ENCODE data around the gene ZSCAN21.

The ZSCAN21 gene

GRCh38 chr7:100027197-100027596, 22.4 kb upstream of the ZSCAN21 start:
- no peak for DNase-seq (ENCODE audit: low read depth)

- no peak for DNase-seq (ENCODE audit: low read depth)
These were observed 20.0 kb upstream of the ZSCAN21 start for GRCh38 chr7:100029596-100029995.

- DNase-seq (ENCODE audit: low read depth), result no peak
These were observed 16.0 kb upstream of the ZSCAN21 start for GRCh38 chr7:100033526-100033925.

DNA sequence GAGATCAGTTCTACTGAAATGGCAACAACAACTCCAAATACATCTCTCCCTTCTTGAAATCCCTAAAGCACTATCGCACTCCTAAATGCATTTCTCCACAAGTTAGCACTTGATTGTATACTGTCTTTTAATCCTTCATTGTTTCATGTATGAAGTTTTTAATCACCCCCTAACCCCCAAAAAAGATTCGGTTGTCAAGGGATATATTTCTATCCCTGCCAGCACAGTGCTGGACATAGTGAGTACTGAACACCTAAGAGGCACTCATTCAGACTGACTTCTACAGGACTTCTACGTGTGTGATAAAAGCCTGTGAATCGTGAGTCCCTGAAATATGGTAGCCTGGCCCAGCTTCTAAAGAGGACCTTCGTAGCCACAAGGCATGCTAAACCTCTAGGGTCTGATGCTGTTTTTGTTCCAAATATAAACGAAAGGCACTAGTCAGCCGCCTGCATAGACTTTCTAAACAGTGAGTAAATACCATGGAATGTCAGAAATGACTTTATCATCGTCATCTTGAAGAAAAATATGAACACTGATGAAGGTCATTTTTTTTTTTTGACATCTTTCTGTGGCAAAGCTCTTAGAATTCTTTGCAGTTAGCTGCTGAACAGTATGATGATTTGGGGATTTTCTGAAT, 14.6 kb upstream of the ZSCAN21 start:
- DNase-seq (ENCODE audit: low read depth), result no peak

DNA sequence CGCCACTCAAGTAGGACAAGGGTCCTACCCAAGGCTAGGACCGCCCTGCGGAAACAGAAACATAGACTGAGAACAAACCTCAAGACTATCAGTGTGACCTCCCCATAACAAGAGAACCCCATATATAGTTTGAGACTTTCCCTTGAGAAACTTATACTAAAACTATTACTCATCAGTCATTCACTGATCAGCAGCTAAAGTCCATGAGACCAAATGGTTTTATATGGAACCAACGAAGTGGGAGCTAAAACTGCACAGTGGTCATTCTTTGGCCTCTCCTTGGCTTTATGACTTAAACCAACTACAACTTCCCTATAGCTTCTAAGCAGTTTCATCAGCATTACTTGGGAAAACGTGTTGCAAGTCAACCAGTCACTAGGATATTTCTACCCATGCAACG, 13.7 kb upstream of the ZSCAN21 start:
- DNase-seq (ENCODE audit: low read depth), result no peak

- no peak for DNase-seq (ENCODE audit: low read depth)
These were observed 11.2 kb upstream of the ZSCAN21 start for GRCh38 chr7:100038326-100038725.

DNA sequence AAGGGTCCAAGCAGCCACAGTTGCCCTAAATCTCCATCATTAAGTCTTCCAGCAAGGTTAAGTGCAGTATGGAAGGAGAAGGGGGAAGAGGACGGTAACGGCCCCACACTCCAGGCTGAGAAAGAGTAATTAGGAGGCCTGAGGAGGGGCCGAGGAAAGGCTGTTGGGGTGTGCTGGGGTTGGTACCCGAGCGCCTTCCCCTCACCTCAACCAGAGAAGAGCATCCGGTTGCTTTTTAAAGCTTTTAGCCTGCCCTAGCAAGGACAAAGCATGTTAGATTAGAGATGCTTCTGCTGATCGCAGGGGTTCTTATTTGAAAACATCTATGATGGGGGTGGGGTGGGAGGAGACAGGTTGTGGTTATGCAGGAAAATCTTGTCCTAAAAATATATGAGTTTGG, 9.0 kb upstream of the ZSCAN21 start:
- DNase-seq (ENCODE audit: low read depth), result no peak

GRCh38 chr7:100044718-100045117, 4.9 kb upstream of the ZSCAN21 start:
- DNase-seq (ENCODE audit: low read depth), result no peak

GRCh38 chr7:100048680-100049079, 894 bp upstream of the ZSCAN21 start:
- DNase-seq (ENCODE audit: low read depth), result no peak

- no peak for DNase-seq (ENCODE audit: low read depth)
These were observed 2.0 kb downstream of the ZSCAN21 start for GRCh38 chr7:100051611-100052010.

DNA sequence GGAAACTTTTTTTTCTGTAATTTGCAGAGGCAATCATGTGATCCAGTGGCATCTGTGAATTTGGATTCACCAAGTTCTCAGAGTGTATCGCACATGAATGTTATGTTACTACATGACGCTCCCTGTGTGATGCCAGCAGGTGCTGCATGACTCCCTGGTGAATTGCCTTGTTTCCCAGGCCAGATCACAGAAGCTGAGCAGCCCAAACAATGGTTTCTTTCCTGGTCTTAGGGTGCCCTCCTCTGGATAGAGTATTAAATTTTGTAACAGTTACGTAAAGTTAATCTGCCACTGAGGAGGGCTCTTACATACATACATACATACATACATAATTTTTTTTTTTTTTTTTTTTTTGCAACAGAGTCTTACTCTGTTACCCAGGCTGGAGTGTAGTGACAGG, 3.6 kb downstream of the ZSCAN21 start:
- DNase-seq (ENCODE audit: low read depth), result no peak

DNA sequence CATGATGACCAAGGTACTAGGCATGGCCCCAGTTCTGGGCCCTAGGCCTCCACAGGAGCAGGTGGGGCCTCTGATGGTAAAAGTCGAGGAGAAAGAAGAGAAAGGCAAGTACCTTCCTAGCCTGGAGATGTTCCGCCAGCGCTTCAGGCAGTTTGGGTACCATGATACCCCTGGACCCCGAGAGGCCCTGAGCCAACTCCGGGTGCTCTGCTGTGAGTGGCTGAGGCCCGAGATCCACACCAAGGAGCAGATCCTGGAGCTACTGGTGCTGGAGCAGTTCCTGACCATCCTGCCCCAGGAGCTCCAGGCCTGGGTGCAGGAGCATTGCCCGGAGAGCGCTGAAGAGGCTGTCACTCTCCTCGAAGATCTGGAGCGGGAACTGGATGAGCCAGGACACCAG, 7.4 kb downstream of the ZSCAN21 start:
- no peak for DNase-seq (ENCODE audit: low read depth)

DNA sequence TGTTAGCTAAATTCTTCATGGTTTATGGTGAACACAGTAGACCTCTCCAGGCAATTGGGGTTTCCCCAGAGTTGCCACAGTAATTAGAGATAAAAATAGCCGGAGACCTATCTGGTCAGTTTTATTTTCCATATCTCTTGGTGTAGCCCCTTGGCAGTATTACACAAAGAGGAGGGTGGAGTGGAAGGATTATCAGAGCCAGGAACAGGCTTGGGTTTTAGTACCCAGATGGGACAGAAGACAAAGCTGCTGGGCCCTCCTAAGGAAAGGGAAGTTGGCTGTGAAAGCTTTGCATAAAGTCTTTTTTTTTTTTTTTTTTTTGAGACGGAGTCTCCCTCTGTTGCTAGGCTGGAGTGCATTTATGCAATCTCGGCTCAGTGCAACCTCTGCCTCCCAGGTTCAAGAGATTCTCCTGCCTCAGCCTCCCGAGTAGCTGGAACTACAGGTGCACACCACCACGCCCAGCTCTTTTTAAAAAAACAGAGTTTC, 9.7 kb downstream of the ZSCAN21 start:
- no peak for DNase-seq (ENCODE audit: low read depth)

DNA sequence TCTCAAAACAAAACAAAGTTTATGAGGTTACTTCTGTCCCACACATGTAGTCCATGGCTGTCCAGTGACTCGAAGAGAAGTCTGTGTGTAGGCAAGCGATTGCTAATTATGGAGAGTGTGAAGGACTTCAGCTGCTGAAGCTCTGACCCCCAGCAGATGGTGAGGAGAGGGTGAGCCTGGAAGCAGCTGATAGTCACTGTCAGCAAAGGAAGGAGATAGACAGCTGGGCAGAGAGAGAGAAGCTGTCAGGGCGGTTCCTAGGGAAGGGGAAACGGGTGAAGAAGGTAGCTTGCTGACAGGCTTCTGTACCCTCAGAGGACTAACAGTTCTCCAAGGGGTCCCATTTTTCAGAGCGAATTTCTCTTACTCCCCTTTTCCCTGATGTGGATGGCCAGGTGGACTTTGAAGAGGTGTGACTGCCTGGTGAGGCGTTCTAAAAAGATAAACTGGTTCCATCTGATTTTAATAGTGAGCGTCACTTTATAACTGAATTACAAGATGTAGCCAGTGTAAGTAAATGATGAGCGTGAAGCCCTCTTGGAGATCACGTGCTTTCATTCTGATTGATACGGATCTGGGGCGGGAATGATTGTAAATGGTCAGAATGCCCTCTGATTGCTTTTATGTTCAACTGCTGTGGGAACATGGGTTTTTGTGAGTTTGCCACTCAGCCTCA, 12.1 kb downstream of the ZSCAN21 start:
- DNase-seq (ENCODE audit: low read depth), result no peak

DNA sequence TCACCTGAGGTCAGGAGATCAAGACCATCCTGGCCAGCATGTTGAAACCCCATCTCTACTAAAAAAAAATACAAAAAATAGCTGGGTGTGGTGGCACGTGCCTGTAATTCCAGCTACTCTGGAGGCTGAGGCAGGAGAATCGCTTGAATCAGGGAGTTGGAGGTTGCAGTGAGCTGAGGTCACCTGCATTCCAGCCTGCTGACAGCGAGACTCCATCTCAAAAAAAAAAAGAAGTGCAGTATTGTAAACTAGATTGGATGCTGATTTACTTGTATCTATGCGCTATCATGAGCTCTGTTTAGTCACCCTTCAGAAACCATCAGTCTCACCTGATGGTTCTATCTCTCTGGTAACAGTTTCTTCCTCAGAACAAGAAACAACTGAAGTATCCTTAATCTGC, 13.8 kb downstream of the ZSCAN21 start:
- DNase-seq (ENCODE audit: low read depth), result no peak

DNA sequence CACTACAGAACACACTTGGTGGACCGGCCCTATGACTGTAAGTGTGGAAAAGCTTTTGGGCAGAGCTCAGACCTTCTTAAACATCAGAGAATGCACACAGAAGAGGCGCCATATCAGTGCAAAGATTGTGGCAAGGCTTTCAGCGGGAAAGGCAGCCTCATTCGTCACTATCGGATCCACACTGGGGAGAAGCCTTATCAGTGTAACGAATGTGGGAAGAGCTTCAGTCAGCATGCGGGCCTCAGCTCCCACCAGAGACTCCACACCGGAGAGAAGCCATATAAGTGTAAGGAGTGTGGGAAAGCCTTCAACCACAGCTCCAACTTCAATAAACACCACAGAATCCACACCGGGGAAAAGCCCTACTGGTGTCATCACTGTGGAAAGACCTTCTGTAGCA, 14.6 kb downstream of the ZSCAN21 start:
- DNase-seq (ENCODE audit: low read depth), result no peak

GRCh38 chr7:100065452-100066186, 16.0 kb downstream of the ZSCAN21 start:
- DNase-seq (ENCODE audit: low read depth), result no peak

DNA sequence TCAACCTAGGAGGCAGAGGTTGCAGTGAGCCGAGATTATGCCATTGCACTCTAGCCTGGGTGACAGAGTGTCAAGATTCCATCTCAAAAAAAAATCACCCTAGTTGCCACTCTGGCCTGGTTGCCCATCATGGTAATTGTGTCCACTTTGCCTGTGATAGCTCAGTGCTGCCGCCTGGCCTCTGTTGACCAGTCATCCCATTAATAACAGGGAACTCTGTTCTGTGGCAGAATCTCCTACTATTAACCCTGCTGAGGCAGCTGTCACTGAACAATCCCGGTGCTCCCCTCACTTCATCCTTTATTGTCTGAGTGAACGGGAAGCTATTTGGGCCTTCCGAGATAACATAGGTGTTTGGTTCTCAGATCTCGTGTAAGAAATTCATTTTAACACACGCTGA, 17.4 kb downstream of the ZSCAN21 start:
- DNase-seq (ENCODE audit: low read depth), result no peak

DNA sequence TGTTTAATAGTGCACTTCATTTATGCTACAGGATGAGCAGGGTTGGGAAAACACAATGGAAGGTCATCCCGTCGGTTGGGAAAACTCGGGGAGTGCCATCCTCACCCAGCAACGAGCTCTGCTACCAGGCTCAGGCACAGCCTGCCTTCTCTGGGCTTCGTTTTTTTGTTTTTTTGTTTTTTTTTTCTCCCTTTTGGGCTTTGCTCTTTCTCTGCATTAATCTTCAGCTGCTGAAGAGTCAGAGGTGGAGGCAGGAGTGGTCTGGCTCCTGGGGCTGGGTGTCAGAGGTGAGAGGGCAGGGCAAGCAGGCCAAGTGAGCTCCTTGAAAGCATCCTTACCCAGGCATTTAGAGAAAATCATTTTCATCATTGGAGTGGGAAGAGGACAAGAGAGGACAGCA, 20.4 kb downstream of the ZSCAN21 start:
- DNase-seq (ENCODE audit: low read depth), result no peak

GRCh38 chr7:100071018-100071723, 21.6 kb downstream of the ZSCAN21 start:
- DNase-seq (ENCODE audit: low read depth), result no peak

- DNase-seq (ENCODE audit: low read depth), result no peak
These were observed 22.9 kb downstream of the ZSCAN21 start for GRCh38 chr7:100072462-100072861.

DNA sequence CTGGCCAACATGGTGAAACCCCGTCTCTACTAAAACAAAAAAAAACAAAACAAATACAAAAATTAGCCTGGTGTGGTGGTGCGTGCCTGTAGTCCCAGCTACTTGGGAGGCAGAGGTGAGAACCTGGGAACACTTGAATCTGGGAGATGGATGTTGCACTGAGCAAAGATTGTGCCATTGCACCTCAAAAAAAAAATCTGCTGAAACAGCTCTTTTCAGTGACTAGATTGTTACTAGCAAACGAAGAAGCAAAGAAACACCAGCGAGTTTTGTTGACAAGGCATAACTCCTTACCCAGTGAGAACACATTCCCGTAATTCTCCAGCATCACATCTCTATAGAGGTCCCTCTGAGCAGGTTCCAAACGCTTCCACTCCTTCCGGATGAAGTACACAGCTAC, 25.3 kb downstream of the ZSCAN21 start:
- DNase-seq (ENCODE audit: low read depth), result no peak

GRCh38 chr7:100075418-100075817, 25.8 kb downstream of the ZSCAN21 start:
- no peak for DNase-seq (ENCODE audit: low read depth)
